ENCODE data around the gene TIAM1. TPM values are rescaled to one million over a fixed set of nuclear protein-coding genes. Genes with fewer than 3 reads are reported as not detected.

Gene TIAM1
- total RNA-seq, 1 donor from 2014 or later = 17.8 TPM

GRCh38 chr21:31255896-31256295 lies 88.2 kb downstream of the TIAM1 start:
- H3K9ac ChIP-seq (ENCODE audit: low read length) = no peak overlapping the region
- no peak overlapping the region for H3K27ac Mint-ChIP-seq (ENCODE audit: unreplicated experiment)
- TF ChIP-seq CTCF (IDR thresholded peaks at IDR 0.05; ENCODE audit: insufficient read depth, low read depth, low read length) (no peak), EZH2 (IDR thresholded peaks at IDR 0.05; ENCODE audit: insufficient read depth, low read length) (no peak)
- no peak overlapping the region for H3K4me3 Mint-ChIP-seq (ENCODE audit: unreplicated experiment)
- no peak for DNase-seq (ENCODE audit: low read depth)
- H3K4me1 Mint-ChIP-seq (ENCODE audit: low read depth, unreplicated experiment) = peaks cover 19% of the 10 kb centered on the region
- H3K36me3 ChIP-seq (ENCODE audit: insufficient read depth, low read length) = no peaks in the 10 kb centered on the region
- no peak for FAIRE-seq
- no peaks in the 10 kb centered on the region for H3K9me3 ChIP-seq (ENCODE audit: insufficient read depth, low read depth, low read length)
- no peaks in the 10 kb centered on the region for H3K36me3 Mint-ChIP-seq (ENCODE audit: low read depth, unreplicated experiment)
- H3K27ac ChIP-seq (ENCODE audit: low read depth, low read length) = no peak overlapping the region
- H2AFZ ChIP-seq (ENCODE audit: low read depth, low read length) = no peak overlapping the region
- H3K4me3 ChIP-seq (ENCODE audit: insufficient read depth, low read depth, low read length) = no peak overlapping the region
- peaks cover 27% of the 10 kb centered on the region for H4K20me1 ChIP-seq (ENCODE audit: insufficient read depth, low read length)
- H3K9me3 Mint-ChIP-seq (ENCODE audit: unreplicated experiment) = no peaks in the 10 kb centered on the region
- peaks cover 3% of the 10 kb centered on the region for H3K4me1 ChIP-seq (ENCODE audit: insufficient read depth, low read length)
- peaks cover 8% of the 10 kb centered on the region for H3K79me2 ChIP-seq (ENCODE audit: insufficient read depth, low read length)
- no peaks in the 10 kb centered on the region for H3K27me3 ChIP-seq (ENCODE audit: insufficient read depth, low read length)
- H3K27me3 Mint-ChIP-seq (ENCODE audit: low read depth, unreplicated experiment) = no peaks in the 10 kb centered on the region
- no peak overlapping the region for H3K4me2 ChIP-seq (ENCODE audit: low read length)

- TF ChIP-seq EZH2 (IDR thresholded peaks at IDR 0.05; ENCODE audit: insufficient read depth, low read length) = no peak
- no peak for TF ChIP-seq CTCF (IDR thresholded peaks at IDR 0.05; ENCODE audit: insufficient read depth, low read depth, low read length)
- no peak overlapping the region for H2AFZ ChIP-seq (ENCODE audit: low read depth, low read length)
- H3K9me3 ChIP-seq (ENCODE audit: insufficient read depth, low read depth, low read length) = no peaks in the 10 kb centered on the region
- peaks cover 17% of the 10 kb centered on the region for H3K4me1 Mint-ChIP-seq (ENCODE audit: low read depth, unreplicated experiment)
- H3K4me2 ChIP-seq (ENCODE audit: low read length) = no peak overlapping the region
- no peak overlapping the region for H3K9ac ChIP-seq (ENCODE audit: low read length)
- no peak overlapping the region for H3K4me3 Mint-ChIP-seq (ENCODE audit: unreplicated experiment)
- H3K79me2 ChIP-seq (ENCODE audit: insufficient read depth, low read length) = peaks cover 8% of the 10 kb centered on the region
- FAIRE-seq = no peak
- no peaks in the 10 kb centered on the region for H3K9me3 Mint-ChIP-seq (ENCODE audit: unreplicated experiment)
- H3K27me3 Mint-ChIP-seq (ENCODE audit: low read depth, unreplicated experiment) = no peaks in the 10 kb centered on the region
- no peaks in the 10 kb centered on the region for H3K4me1 ChIP-seq (ENCODE audit: insufficient read depth, low read length)
- no peaks in the 10 kb centered on the region for H3K36me3 Mint-ChIP-seq (ENCODE audit: low read depth, unreplicated experiment)
- H4K20me1 ChIP-seq (ENCODE audit: insufficient read depth, low read length) = peaks cover 21% of the 10 kb centered on the region
- H3K27ac Mint-ChIP-seq (ENCODE audit: unreplicated experiment) = no peak overlapping the region
- H3K27ac ChIP-seq (ENCODE audit: low read depth, low read length) = no peak overlapping the region
- no peaks in the 10 kb centered on the region for H3K27me3 ChIP-seq (ENCODE audit: insufficient read depth, low read length)
- no peak overlapping the region for H3K4me3 ChIP-seq (ENCODE audit: insufficient read depth, low read depth, low read length)
- H3K36me3 ChIP-seq (ENCODE audit: insufficient read depth, low read length) = no peaks in the 10 kb centered on the region
- DNase-seq (ENCODE audit: low read depth) = no peak
These were observed 89.0 kb downstream of the TIAM1 start for GRCh38 chr21:31255036-31255435.

GRCh38 chr21:31254131-31254530 lies 89.9 kb downstream of the TIAM1 start:
- Mint-ChIP-seq H3K27me3 (ENCODE audit: low read depth, unreplicated experiment) (no peaks in the 10 kb centered on the region), H3K4me1 (ENCODE audit: low read depth, unreplicated experiment) (peaks cover 17% of the 10 kb centered on the region), H3K36me3 (ENCODE audit: low read depth, unreplicated experiment) (peaks cover 3% of the 10 kb centered on the region), H3K4me3 (ENCODE audit: unreplicated experiment) (no peak overlapping the region), H3K9me3 (ENCODE audit: unreplicated experiment) (no peaks in the 10 kb centered on the region), H3K27ac (ENCODE audit: unreplicated experiment) (no peak overlapping the region)
- TF ChIP-seq CTCF (IDR thresholded peaks at IDR 0.05; ENCODE audit: insufficient read depth, low read depth, low read length) (no peak), EZH2 (IDR thresholded peaks at IDR 0.05; ENCODE audit: insufficient read depth, low read length) (no peak)
- no peaks in the 10 kb centered on the region for H3K9me3 ChIP-seq (ENCODE audit: insufficient read depth, low read depth, low read length)
- H3K27me3 ChIP-seq (ENCODE audit: insufficient read depth, low read length) = no peaks in the 10 kb centered on the region
- peaks cover 8% of the 10 kb centered on the region for H3K79me2 ChIP-seq (ENCODE audit: insufficient read depth, low read length)
- no peaks in the 10 kb centered on the region for H3K36me3 ChIP-seq (ENCODE audit: insufficient read depth, low read length)
- no peak overlapping the region for H3K27ac ChIP-seq (ENCODE audit: low read depth, low read length)
- H3K4me3 ChIP-seq (ENCODE audit: insufficient read depth, low read depth, low read length) = no peak overlapping the region
- H3K4me2 ChIP-seq (ENCODE audit: low read length) = no peak overlapping the region
- no peaks in the 10 kb centered on the region for H3K4me1 ChIP-seq (ENCODE audit: insufficient read depth, low read length)
- FAIRE-seq (no peak), DNase-seq (ENCODE audit: low read depth) (no peak)
- peaks cover 21% of the 10 kb centered on the region for H4K20me1 ChIP-seq (ENCODE audit: insufficient read depth, low read length)
- H3K9ac ChIP-seq (ENCODE audit: low read length) = no peak overlapping the region
- H2AFZ ChIP-seq (ENCODE audit: low read depth, low read length) = no peak overlapping the region
